PFSK-1 (cell line): Measurements from ENCODE around the gene ATXN7L1.

Source experiments
- POLR2AphosphoS5 ChIP-seq: IDR thresholded peaks from 2 replicates; pipeline ENCODE4 v1.6.1; 2012; ENCODE audit warnings: low read depth, mild to moderate bottlenecking, control low read depth, low read length, moderate library complexity
- REST ChIP-seq, 2 experiments: IDR thresholded peaks; 2 replicates each; pipeline versions ENCODE4 v1.6.1 to v1.8.0; 2011 to 2012; ENCODE audit warnings: low read depth in 2 of 2, low read length in 2 of 2, control low read depth in 1 of 2, inconsistent platforms in 1 of 2, mild to moderate bottlenecking in 1 of 2, moderate library complexity in 1 of 2; ENCODE audit not compliant: insufficient read depth in 1 of 2
- SIN3A ChIP-seq: IDR thresholded peaks from 2 replicates; pipeline ENCODE4 v1.6.1; 2012; ENCODE audit warnings: mild to moderate bottlenecking, low read length, moderate library complexity, borderline replicate concordance; ENCODE audit not compliant: insufficient read depth
- TAF1 ChIP-seq: IDR thresholded peaks from 2 replicates; pipeline ENCODE4 v1.6.1; 2012; ENCODE audit warnings: low read length, control low read depth, borderline replicate concordance; ENCODE audit not compliant: insufficient read depth

GRCh38 chr7:105723572-105723971 lies 152.8 kb downstream of the ATXN7L1 start:
- TF ChIP-seq POLR2AphosphoS5 = no peak
- TF ChIP-seq SIN3A = no peak
- no peak for TF ChIP-seq REST (IDR thresholded peaks at IDR 0.05; ENCODE audit: insufficient read depth in 1 of 2, low read depth in 2 of 2, low read length in 2 of 2)
- no peak for TF ChIP-seq TAF1
